NCI-H2196 (cell line): Measurements from ENCODE around the gene RRP15.

Experiments
- DNase-seq: peaks from one replicate; lab custom pipeline; 2025; ENCODE audit not compliant: unreplicated experiment; lab: John Stamatoyannopoulos, UW

RRP15 gene

GRCh38 chr1:218284917-218285635 is at the start of gene RRP15:
Gene RRP15 (plus strand): TSS chr1:218285293. CDS start chr1:218285317, 24 bp downstream.
- peak; percentile 89 for DNase-seq

- DNase-seq, result no peak
Measured at GRCh38 chr1:218242171-218242570, 42.9 kb upstream of the RRP15 start.

GRCh38 chr1:218247339-218247738 is 37.8 kb upstream of the RRP15 start:
- DNase-seq, result no peak

GRCh38 chr1:218249338-218250140 is 35.6 kb upstream of the RRP15 start:
- DNase-seq, result no peak

GRCh38 chr1:218250492-218250891 is 34.6 kb upstream of the RRP15 start:
- no peak for DNase-seq

- DNase-seq, result no peak
Measured at GRCh38 chr1:218254296-218254946, 30.7 kb upstream of the RRP15 start.

- DNase-seq, result no peak
Measured at GRCh38 chr1:218255090-218255489, 30.0 kb upstream of the RRP15 start.

- no peak for DNase-seq
Measured at GRCh38 chr1:218257371-218257770, 27.7 kb upstream of the RRP15 start.

- DNase-seq, result no peak
Measured at GRCh38 chr1:218257971-218258370, 27.1 kb upstream of the RRP15 start.

GRCh38 chr1:218259339-218259738 is 25.8 kb upstream of the RRP15 start:
- DNase-seq, result no peak

- no peak for DNase-seq
Measured at GRCh38 chr1:218259800-218260199, 25.3 kb upstream of the RRP15 start.

GRCh38 chr1:218262259-218262658 is 22.8 kb upstream of the RRP15 start:
- no peak for DNase-seq

- DNase-seq, result no peak
Measured at GRCh38 chr1:218266356-218266755, 18.7 kb upstream of the RRP15 start.

GRCh38 chr1:218272366-218272765 is 12.7 kb upstream of the RRP15 start:
- DNase-seq, result no peak

GRCh38 chr1:218273762-218274479 is 11.2 kb upstream of the RRP15 start:
- DNase-seq, result peak; percentile 50

GRCh38 chr1:218274511-218274910 is 10.6 kb upstream of the RRP15 start:
- DNase-seq, result no peak

GRCh38 chr1:218275823-218276222 is 9.3 kb upstream of the RRP15 start:
- no peak for DNase-seq

GRCh38 chr1:218281285-218281684 is 3.8 kb upstream of the RRP15 start:
- no peak for DNase-seq

- no peak for DNase-seq
Measured at GRCh38 chr1:218284377-218284916, 646 bp upstream of the RRP15 start.

GRCh38 chr1:218292515-218292914 is 7.4 kb downstream of the RRP15 start:
- no peak for DNase-seq

GRCh38 chr1:218294546-218294945 is 9.5 kb downstream of the RRP15 start:
- no peak for DNase-seq
